ENCODE measurements around the gene SLAMF1. TPM values are rescaled to one million over a fixed set of nuclear protein-coding genes. Genes with fewer than 3 reads are reported as not detected.
A peak's percentile ranks its signal among the peaks of the same experiment; 100 is the strongest.
"Not testable (repeated sequence)": the region's sequence is repeated elsewhere in the genome, so short reads cannot be mapped to it uniquely, and the experiment has no call there.

Gene SLAMF1
- total RNA-seq: not detected

- DNase-seq (ENCODE audit: low spot score in 2 of 2): no peak
- FAIRE-seq: no peak
Measured at GRCh38 chr1:160646711-160647328, at the start of gene SLAMF1. TSS of gene SLAMF1 (minus strand) at chr1:160647044. CDS start at chr1:160646945, 99 bp downstream.

DNA sequence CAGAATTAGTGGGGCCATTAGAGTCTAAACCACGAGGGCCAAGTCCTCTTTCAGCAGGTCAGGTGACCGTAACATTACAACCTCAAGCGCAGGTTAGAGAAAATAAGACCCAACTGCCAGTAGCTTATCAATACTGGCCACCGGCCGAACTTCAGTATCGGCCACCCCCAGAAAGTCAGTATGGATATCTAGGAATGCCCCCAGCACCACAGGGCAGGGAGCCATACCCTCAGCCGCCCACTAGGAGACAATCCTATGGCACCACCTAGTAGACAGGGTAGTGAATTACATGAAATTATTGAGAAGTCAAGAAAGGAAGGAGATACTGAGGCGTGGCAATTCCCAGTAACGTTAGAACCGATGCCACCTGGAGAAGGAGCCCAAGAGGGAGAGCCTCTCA, 45.5 kb upstream of the SLAMF1 start:
- FAIRE-seq; DNase-seq (ENCODE audit: low spot score in 2 of 2): not testable (repeated sequence)

GRCh38 chr1:160685266-160685665, 38.4 kb upstream of the SLAMF1 start:
- FAIRE-seq (no peak), DNase-seq (ENCODE audit: low spot score in 2 of 2) (no peak)

GRCh38 chr1:160682983-160683865, 36.4 kb upstream of the SLAMF1 start:
- FAIRE-seq (no peak), DNase-seq (ENCODE audit: low spot score in 2 of 2) (no peak)

- DNase-seq (ENCODE audit: low spot score in 2 of 2) (no peak), FAIRE-seq (no peak)
Measured at GRCh38 chr1:160681891-160682140, 35.0 kb upstream of the SLAMF1 start.

- FAIRE-seq (no peak), DNase-seq (ENCODE audit: low spot score in 2 of 2) (no peak)
Measured at GRCh38 chr1:160681066-160681890, 34.4 kb upstream of the SLAMF1 start.

- DNase-seq (ENCODE audit: low spot score in 2 of 2) (no peak), FAIRE-seq (no peak)
Measured at GRCh38 chr1:160680399-160680798, 33.6 kb upstream of the SLAMF1 start.

DNA sequence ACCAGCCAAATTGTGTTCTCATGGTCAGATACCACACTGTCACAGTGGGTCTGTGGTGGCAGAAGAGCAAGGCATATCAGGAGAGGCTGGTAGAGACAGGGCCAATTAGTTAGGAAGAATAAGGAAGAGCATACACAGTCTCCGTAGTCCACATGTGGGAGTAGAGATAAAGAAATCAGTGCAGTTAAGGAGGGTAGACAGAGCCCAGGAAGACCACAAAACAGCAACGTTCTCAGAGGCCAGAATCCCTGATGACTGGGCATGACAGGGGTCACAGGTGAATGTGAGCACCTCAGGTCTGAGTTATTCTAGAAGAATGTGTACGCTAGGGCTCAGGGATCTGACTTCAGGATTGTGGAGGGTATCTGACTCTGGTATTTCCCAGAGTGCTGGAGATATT, 33.0 kb upstream of the SLAMF1 start:
- FAIRE-seq (no peak), DNase-seq (ENCODE audit: low spot score in 2 of 2) (no peak)

- FAIRE-seq (no peak), DNase-seq (ENCODE audit: low spot score in 2 of 2) (no peak)
Measured at GRCh38 chr1:160676869-160677597, 30.2 kb upstream of the SLAMF1 start.

GRCh38 chr1:160675641-160676410, 29.0 kb upstream of the SLAMF1 start:
- DNase-seq (ENCODE audit: low spot score in 2 of 2): peak in 1 of 2 donors; percentile 44
- no peak for FAIRE-seq

DNA sequence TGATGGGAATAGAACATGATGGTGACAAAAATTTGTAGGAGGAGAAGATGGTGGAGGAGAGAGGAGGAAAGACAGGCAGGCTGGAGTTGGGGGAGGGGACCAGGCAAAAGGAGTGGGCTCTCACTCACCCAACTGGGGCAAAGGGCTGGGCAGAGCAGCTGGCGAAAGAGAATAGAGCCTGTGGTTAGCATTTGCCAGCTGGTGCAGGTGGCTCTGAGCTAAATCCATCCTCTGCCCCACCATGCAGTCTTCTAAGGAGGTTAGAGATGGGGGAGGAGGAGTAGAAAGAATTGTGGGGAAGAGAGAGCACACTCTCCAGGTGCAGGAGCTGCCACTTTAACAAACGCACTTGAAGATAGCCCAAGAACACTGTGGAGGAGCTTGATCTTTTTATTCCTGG, 27.6 kb upstream of the SLAMF1 start:
- DNase-seq (ENCODE audit: low spot score in 2 of 2): no peak
- no peak for FAIRE-seq

DNA sequence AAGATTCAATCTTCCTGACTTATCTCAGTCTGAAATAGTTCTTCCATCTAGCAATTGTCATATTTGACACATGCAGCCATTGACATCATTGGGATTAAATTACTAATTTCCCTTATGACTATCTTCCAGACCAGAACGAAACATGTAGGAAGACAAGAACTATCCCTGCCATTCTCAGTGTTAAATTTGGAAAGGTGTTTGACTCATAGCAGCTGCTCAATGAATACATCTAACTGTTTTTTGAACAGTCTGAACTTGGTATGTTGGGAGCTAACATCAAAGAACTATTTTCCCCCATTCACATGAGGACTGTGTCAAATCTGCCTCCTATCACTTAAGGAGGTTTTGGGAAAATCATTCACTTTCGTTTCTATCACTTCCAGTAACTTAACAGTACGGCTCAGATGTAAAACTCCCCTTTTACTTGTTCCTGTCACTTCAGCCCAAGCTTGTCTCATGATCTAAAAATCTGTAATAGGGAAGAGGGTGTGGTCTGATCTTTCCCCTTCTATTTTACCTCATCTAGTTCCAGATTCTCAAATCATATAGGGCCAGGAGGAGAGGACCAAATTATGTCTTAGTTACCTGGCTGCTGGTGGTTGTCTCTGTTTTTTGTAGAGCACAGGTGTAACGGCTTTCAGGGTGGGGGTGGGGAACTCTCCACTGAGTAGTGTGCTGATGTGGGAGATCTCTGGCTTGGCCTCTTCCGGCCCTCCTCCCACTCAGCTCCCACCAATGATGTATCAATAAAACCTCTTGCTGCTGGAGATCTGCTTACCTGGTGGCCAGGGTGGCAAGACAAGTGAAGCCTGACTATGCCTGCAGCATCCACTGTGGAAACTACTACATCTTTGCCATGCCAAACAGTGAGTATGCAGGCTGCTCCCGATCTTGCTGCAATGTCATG, 26.2 kb upstream of the SLAMF1 start:
- DNase-seq (ENCODE audit: low spot score in 2 of 2) (no peak), FAIRE-seq (no peak)

GRCh38 chr1:160671603-160672517, 25.0 kb upstream of the SLAMF1 start:
- DNase-seq (ENCODE audit: low spot score in 2 of 2): no peak
- FAIRE-seq: no peak

GRCh38 chr1:160670701-160671100, 23.9 kb upstream of the SLAMF1 start:
- FAIRE-seq (no peak), DNase-seq (ENCODE audit: low spot score in 2 of 2) (no peak)

GRCh38 chr1:160669802-160670201, 23.0 kb upstream of the SLAMF1 start:
- DNase-seq (ENCODE audit: low spot score in 2 of 2): no peak
- FAIRE-seq: no peak

DNA sequence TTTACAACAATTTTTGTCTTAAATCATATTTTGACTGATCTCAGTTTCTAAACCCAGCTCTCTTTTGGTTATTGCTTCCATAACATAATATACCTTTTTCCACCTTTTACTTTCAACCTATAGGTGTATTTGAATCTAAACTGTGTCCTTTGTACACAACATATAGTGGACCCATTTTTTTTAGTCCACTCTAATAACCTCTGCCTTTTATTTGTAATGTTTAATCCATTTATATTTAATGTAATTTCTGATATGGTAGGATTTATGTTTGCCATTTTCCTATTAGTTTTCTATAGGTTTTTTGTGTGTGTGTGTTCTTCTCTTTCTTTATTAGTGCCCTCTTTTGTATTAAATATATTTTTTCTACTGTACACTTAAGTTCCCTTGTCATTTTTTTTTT, 22.4 kb upstream of the SLAMF1 start:
- FAIRE-seq: no peak
- DNase-seq (ENCODE audit: low spot score in 2 of 2): no peak

DNA sequence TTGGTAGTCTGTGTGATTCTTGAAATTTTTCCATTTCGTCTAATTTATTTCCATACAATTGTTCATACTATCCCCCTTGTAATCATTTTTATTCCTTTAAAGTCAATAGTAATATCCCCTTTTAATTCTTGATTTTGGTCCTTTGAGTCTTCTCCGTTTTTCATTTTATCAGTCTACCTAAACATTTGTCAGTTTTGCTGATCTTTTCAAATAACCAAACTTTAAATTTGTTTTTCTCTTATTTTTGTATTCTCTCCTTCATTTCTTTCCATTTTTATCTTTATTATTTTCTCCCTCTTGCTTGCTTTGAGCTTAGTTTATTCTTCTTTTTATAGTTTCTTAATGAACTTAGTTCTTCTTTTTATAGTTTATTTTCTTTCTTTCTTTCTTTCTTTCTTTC, 21.1 kb upstream of the SLAMF1 start:
- DNase-seq (ENCODE audit: low spot score in 2 of 2) (no peak), FAIRE-seq (no peak)

DNA sequence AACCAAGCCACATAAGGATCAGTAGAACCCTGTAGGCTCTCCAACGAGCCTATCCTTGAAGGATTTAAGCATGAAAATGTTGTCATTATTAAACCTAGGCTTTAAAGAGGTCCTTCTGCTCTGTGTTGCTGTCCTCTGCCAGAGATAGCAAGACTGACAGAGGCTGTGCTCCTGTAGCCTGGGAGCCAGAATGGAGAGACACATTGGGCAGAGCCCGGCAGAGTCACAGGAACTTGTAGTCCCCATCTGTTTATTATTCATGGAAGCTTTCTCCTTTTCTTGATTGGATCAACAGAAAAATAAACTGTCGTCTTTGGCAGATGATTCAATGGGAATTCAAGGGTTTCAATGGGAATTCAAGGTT, 19.2 kb upstream of the SLAMF1 start:
- no peak for DNase-seq (ENCODE audit: low spot score in 2 of 2)
- FAIRE-seq: no peak

Measured in frontal cortex (tissue), 4 donors.